ENCODE results near the gene LINS1. TPM values are rescaled to one million over a fixed set of nuclear protein-coding genes. Genes with fewer than 3 reads are reported as not detected.
A peak's percentile ranks its signal among the peaks of the same experiment; 100 is the strongest.

Gene LINS1
- total and polyA plus RNA-seq, 8 donors = 1.8 to 39.7 (median 7.0) TPM

GRCh38 chr15:100560323-100560722 lies 41.7 kb downstream of the LINS1 start:
- H3K27me3 ChIP-seq = no peaks in the 10 kb centered on the region
- peaks cover 0 to 5% (median 0%) of the 10 kb centered on the region in 4 donors for H3K4me1 ChIP-seq
- H3K4me3 ChIP-seq = no peak overlapping the region
- no peak for DNase-seq
- TF ChIP-seq CTCF (IDR thresholded peaks at IDR 0.05) (no peak), POLR2AphosphoS5 (IDR thresholded peaks at IDR 0.05) (no peak), EP300 (IDR thresholded peaks at IDR 0.05) (no peak), POLR2A (IDR thresholded peaks at IDR 0.05) (no peak)
- H3K9me3 ChIP-seq = no peaks in the 10 kb centered on the region
- no peak overlapping the region for H3K27ac ChIP-seq
- H3K36me3 ChIP-seq = peaks cover 0 to 11% (median 0%) of the 10 kb centered on the region in 4 donors
- intact Hi-C loops (cut with DNase I; ENCODE audit: low total_unique reads) = loop anchor here (10.0 kb wide), 1 partner anchor 216 kb away; the partner anchor contains the start of gene ADAMTS17

- WGBS, 5 donors = 75 to 88% (median 83%) methylated on average over 2 of the region's 2 CpGs
- Histone ChIP-seq H3K27ac (peak overlapping the region in 2 of 5 donors; percentile 32 to 35), H3K4me3 (no peak overlapping the region), H3K27me3 (no peaks in the 10 kb centered on the region), H3K9me3 (no peaks in the 10 kb centered on the region), H3K4me1 (peaks cover 0 to 5% (median 0%) of the 10 kb centered on the region in 4 donors), H3K36me3 (peaks cover 0 to 11% (median 0%) of the 10 kb centered on the region in 4 donors)
- peak in 1 of 2 donors; percentile 28 for DNase-seq
- intact Hi-C loops (cut with DNase I; ENCODE audit: low total_unique reads) = no loop called here
- TF ChIP-seq CTCF (IDR thresholded peaks at IDR 0.05) = no peak
- peak in 2 of 3 donors; percentile 24 to 31 for TF ChIP-seq POLR2AphosphoS5 (IDR thresholded peaks at IDR 0.05)
Observed at GRCh38 chr15:100559330-100559729, 42.7 kb downstream of the LINS1 start.

GRCh38 chr15:100558771-100559254 lies 43.2 kb downstream of the LINS1 start:
- Histone ChIP-seq H3K27ac (peak overlapping the region in 2 of 5 donors; percentile 32 to 35), H3K27me3 (no peaks in the 10 kb centered on the region), H3K9me3 (no peaks in the 10 kb centered on the region), H3K36me3 (peaks cover 0 to 11% (median 0%) of the 10 kb centered on the region in 4 donors), H3K4me1 (peaks cover 0 to 5% (median 0%) of the 10 kb centered on the region in 4 donors), H3K4me3 (no peak overlapping the region)
- WGBS, 5 donors = 92 to 98% (median 96%) methylated on average over 40 to 50 of the region's 50 CpGs
- DNase-seq = no peak
- intact Hi-C loops (cut with DNase I; ENCODE audit: low total_unique reads) = no loop called here
- no peak for TF ChIP-seq POLR2A (IDR thresholded peaks at IDR 0.05)
- TF ChIP-seq CTCF (IDR thresholded peaks at IDR 0.05) = no peak
- no peak for TF ChIP-seq EP300 (IDR thresholded peaks at IDR 0.05)
- TF ChIP-seq POLR2AphosphoS5 (IDR thresholded peaks at IDR 0.05) = no peak

GRCh38 chr15:100553468-100553867 lies 48.5 kb downstream of the LINS1 start:
- H3K36me3 ChIP-seq = peaks cover 0 to 5% (median 0%) of the 10 kb centered on the region in 4 donors
- intact Hi-C loops (cut with DNase I; ENCODE audit: low total_unique reads) = no loop called here
- no peaks in the 10 kb centered on the region for H3K9me3 ChIP-seq
- no peak overlapping the region for H3K4me3 ChIP-seq
- TF ChIP-seq POLR2A (IDR thresholded peaks at IDR 0.05) (no peak), POLR2AphosphoS5 (IDR thresholded peaks at IDR 0.05) (no peak), CTCF (IDR thresholded peaks at IDR 0.05) (no peak), EP300 (IDR thresholded peaks at IDR 0.05) (no peak)
- H3K27ac ChIP-seq = no peak overlapping the region
- DNase-seq = no peak
- 92 to 98% (median 93%) methylated on average over 16 of the region's 16 CpGs for WGBS, 5 donors
- H3K27me3 ChIP-seq = no peaks in the 10 kb centered on the region
- no peaks in the 10 kb centered on the region for H3K4me1 ChIP-seq

All from stomach (tissue), 9 donors.